Measurements from ENCODE around the gene PEX6.
"Not testable (repeated sequence)": the region's sequence is repeated elsewhere in the genome, so short reads cannot be mapped to it uniquely, and the experiment has no call there.

The PEX6 gene

GRCh38 chr6:42967228-42967627 lies 11.8 kb downstream of the PEX6 start:
- no peak for DNase-seq (ENCODE audit: low read depth, low spot score)

DNA sequence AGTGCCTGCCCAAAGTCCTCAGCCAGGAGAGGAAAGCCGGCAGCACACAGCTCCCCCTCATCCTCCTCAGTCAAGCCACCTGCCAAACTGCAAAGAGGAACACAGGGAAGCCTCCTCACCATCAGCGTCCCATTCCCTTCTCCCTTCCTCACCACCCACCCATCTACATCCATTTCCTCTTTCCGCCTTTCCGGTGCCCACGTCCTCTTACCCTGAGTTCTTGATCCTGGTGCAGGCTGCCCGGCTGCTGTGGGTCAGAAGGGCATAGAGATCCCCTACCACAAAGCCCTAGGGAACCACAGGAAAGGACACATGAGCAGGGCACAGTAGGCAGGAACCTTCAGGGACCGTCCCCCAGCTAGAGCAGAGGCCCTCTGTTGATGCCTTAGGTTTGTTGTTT lies 12.4 kb downstream of the PEX6 start:
- DNase-seq (ENCODE audit: low read depth, low spot score): no peak

GRCh38 chr6:42963855-42964605 lies 15.0 kb downstream of the PEX6 start:
- DNase-seq (ENCODE audit: low read depth, low spot score): no peak

GRCh38 chr6:42963179-42963854 lies 15.7 kb downstream of the PEX6 start:
- no peak for DNase-seq (ENCODE audit: low read depth, low spot score)

GRCh38 chr6:42962502-42963178 lies 16.3 kb downstream of the PEX6 start:
- no peak for DNase-seq (ENCODE audit: low read depth, low spot score)

DNA sequence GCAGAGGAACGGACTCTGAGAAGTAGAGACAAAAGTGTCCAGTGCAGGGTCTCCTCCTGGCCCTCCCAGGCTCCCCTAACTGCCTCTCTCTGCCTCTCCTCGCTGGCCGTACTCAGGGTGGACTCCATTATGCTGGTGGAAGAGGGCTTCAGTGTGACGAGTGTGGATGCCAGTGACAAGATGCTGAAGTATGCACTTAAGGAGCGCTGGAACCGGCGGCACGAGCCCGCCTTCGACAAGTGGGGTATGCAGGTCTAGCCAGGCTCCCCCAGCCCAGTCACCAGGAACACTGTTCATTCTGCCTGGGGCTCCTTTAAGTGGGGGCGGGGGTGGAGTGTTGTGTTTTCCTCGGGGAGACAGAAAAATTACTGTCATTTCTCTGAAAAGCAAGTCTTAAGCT lies 16.9 kb downstream of the PEX6 start:
- no peak for DNase-seq (ENCODE audit: low read depth, low spot score)

GRCh38 chr6:42961020-42961470 lies 17.9 kb downstream of the PEX6 start:
- DNase-seq (ENCODE audit: low read depth, low spot score): no peak

- DNase-seq (ENCODE audit: low read depth, low spot score): no peak
Measured at GRCh38 chr6:42960243-42961019, 18.6 kb downstream of the PEX6 start, which contains the start of gene GNMT. Gene GNMT (plus strand): TSS chr6:42960754. CDS start chr6:42960768, 14 bp downstream.

GRCh38 chr6:42959917-42960242 lies 19.1 kb downstream of the PEX6 start:
- no peak for DNase-seq (ENCODE audit: low read depth, low spot score)

DNA sequence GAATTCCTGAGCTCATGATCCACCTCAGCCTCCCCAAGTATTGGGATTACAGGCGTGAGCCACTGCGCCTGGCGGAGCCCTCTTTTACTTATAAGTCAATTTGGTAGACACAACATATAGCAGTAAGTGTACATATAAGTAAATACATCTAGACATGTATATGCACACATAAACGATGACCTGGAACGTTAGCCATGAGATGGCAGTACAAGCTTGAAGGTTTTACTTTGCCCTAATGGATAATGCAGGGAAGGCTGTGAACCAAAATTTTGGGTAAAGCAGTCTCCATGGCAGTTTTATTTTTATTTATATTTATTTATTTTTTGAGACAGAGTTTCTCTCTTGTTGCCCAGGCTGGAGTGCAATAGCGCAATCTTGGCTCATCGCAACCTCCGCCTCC lies 20.9 kb downstream of the PEX6 start:
- no peak for DNase-seq (ENCODE audit: low read depth, low spot score)

DNA sequence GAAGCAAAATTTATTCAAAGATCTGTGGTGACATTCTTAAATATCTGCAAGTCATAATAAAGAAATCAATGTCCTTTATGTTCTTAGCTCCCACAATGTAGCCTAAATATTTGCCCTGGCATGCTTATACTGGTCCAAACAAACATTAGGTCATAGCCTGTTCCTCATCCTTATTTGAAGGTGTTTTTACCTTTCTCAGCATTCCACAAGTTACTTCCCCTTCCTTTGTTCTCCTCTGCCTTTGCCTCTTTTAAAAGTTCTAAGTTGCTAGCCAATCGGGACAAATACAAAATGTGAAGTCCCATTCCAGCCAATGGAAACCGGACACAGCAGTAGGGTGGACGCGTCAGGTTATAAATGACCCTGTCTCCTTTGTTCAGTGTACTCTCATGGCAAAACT lies 24.6 kb downstream of the PEX6 start:
- DNase-seq (ENCODE audit: low read depth, low spot score): not testable (repeated sequence)

DNA sequence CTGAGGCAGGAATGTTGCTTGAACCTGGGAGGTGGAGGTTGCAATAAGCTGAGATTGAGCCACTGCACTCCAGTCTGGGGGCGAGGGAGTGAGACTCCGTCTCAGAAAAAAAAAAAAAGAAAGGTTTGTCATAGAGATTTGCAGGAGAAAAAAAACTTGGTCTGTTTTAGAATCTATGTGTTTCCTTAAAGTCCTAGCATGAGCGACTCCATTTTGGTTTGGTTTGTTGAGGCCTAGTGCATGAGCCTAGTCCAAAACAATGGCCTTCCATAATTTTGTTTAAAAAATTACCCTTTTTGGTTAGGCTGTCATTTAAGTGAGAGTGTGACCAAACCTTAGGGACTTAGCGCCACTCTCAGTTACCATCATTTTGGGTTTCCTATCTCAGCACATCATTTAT lies 26.6 kb downstream of the PEX6 start:
- no peak for DNase-seq (ENCODE audit: low read depth, low spot score)

DNA sequence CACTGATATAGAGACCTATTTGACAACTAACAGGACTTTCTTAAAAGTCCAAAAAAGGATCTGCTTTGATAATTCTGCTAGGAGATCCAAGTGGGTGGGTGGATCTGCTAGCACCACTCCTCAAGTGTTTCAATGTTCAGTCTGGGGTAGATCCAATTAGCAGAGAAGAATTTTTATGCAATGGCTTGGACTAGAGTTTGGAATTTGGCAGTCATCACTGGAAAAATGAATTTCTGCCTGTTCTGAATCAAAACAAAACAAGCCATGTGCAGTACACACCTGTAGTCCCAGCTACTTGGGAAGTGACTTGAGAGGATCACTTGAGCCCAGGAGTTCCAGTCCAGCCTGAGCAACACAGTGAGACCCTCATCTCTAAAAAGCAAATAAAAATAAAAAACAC lies 31.0 kb downstream of the PEX6 start:
- DNase-seq (ENCODE audit: low read depth, low spot score): no peak

DNA sequence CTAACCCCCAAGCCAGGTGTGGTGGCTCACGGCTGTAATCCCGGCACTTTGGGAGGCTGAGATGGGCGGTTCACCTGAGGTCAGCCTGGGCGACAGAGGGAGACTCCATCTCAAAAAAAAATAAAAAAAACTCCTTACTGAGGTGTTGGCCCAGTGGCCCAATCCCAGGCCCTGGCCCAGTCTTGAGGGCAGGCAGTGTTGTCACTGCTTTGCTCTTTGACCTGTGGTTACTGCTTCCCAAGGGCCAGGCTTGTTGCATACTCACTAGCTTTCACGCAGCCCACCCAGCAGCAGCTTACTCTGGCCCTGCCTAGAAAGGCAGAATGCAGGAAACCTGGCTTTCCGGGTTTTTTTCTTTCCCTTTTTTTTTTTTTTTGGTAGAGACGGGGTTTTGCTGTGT lies 36.5 kb downstream of the PEX6 start:
- DNase-seq (ENCODE audit: low read depth, low spot score): no peak

DNA sequence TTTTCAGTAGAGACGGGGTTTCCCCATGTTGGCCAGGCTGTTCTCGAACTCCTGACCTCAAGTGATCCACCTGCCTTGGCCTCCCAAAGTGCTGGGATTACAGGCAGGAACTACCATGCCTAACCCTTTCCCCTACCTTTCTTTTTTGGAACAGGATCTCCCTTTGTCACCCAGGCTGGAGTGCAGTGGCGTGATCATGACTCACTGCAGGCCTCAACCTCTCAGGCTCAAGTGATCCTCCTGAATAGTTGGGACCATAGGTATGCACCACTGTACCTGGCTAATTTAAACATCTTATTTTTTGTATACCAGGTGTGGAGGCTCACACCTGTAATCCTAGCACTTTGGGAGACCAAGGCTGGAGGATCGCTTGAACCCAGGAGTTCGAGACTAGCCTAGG lies 37.6 kb downstream of the PEX6 start:
- not testable (repeated sequence) for DNase-seq (ENCODE audit: low read depth, low spot score)

GRCh38 chr6:42940493-42941045 lies 38.4 kb downstream of the PEX6 start:
- no peak for DNase-seq (ENCODE audit: low read depth, low spot score)

- no peak for DNase-seq (ENCODE audit: low read depth, low spot score)
Measured at GRCh38 chr6:42939810-42940167, 39.2 kb downstream of the PEX6 start.

DNA sequence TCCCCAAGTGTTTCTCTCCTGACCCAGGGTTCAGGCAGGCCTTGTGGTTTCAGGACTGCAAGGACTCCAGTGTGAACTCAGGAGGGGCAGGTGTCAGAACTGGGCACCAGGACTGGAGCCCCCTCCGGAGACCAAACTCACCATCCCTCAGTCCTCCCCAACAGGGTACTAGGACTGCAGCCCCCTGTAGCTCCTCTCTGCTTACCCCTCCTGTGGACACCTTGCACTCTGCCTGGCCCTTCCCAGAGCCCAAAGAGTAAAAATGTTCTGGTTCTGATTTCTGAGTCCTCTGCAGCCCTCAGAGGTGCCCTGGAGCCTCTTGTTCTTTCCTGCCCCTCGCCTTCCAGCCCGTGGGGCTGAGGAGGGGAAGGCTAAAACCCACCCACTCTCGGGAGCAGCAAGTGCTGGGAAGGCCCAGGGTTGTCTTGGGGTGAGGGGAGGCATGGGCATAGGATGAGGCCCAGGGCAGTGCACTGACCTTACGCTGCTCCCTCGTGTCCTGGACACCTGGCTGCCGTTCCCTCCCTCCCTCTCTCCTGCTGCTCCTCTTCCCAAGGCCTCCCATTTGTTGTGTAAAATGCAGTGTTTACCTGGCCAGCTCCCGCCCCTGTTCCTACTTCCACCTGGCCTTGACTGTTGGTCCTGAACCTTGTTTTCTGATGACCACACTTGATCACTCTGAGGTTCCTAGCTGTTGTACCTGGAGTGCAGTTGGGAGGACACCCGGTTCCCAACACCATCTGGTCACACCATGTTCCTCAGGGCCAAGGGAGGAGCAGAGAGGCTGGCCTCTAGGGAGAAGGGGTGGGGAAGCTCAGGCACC lies 39.8 kb downstream of the PEX6 start:
- DNase-seq (ENCODE audit: low read depth, low spot score): no peak

DNA sequence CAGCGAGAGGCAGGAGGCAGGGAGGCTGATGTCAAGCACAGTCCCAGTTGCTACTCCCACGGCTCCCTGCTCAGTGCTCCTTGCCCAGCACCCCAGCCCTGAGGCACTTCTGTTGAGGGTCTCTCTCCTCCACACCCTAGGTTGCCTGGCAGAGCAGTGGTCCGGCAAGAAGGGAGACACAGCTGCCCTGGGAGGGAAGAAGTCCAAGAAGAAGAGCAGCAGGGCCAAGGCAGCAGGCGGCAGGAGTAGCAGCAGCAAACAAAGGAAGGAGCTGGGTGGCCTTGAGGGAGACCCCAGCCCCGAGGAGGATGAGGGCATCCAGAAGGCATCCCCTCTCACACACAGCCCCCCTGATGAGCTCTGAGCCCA lies 40.6 kb downstream of the PEX6 start:
- DNase-seq (ENCODE audit: low read depth, low spot score): no peak

DNA sequence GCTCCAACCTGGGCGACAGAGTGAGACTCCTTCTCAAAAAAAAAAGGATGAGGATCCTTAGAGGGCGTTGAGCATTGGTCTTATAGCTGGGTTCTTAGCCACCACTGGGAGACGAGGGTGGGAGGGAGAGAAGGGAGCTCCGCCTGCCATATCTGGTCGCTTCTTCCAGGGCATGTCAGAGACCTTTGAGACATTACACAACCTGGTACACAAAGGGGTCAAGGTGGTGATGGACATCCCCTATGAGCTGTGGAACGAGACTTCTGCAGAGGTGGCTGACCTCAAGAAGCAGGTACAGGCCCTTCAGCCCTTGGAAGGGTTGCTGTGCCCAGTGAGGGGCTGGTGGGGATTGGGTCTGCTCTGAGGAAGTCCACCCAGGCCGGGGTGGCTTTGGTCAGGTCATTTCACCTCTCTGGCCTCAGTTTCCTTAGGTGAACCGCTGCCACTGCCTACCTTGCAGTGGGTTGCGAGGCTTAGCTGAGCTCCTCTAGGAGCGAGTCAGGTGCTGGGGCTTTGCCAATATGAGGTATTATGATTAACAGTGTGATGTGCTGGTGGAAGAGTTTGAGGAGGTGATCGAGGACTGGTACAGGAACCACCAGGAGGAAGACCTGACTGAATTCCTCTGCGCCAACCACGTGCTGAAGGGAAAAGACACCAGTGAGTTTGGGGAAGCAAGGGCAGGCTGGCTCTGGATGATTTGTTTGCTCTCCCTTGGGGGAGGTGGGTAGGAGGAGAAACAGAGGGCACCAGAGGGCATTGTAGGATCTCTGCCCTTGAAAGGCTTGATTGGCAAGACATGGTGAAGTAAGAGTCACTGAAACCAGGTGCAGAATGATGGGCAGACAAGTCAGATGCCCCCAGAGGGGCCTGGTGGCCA lies 41.2 kb downstream of the PEX6 start:
- no peak for DNase-seq (ENCODE audit: low read depth, low spot score)
